ENCODE results near the gene SIX6.

The SIX6 gene

DNA sequence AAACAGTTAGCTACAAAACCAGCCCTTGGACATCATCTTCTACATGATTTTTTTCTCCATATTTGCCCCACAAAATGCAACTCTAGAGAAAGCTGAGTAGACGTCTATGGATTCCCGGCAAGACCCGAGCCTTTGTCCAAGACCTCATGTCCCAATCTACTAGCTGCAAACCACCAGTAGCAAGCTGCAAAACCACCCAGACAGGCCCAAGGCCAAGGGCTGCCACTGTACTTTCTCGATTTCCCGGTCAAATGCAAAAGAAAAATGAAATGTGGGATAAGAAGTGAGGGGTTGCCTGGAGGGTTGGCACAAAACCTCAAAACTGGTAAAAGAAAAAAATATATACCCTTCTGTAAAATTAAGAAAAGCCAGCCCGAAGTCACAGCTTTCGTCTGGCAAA lies 2.9 kb upstream of the SIX6 start:
- H3K9ac ChIP-seq (ENCODE audit: low read length): no peak overlapping the region
- no peak for DNase-seq (ENCODE audit: low read depth)
- peaks cover 88% of the 10 kb centered on the region for H3K27me3 ChIP-seq (replicated peaks; ENCODE audit: control insufficient read depth, insufficient read depth, low read length)
- no peaks in the 10 kb centered on the region for H3K9me3 ChIP-seq (ENCODE audit: control insufficient read depth, low read length)
- no peaks in the 10 kb centered on the region for H3K4me1 ChIP-seq (ENCODE audit: control insufficient read depth, insufficient read depth, low read length)
- no peak overlapping the region for H3K4me3 ChIP-seq (ENCODE audit: low read length)
- H3K36me3 ChIP-seq (ENCODE audit: control insufficient read depth, insufficient read depth, low read length, severe bottlenecking): no peaks in the 10 kb centered on the region

DNA sequence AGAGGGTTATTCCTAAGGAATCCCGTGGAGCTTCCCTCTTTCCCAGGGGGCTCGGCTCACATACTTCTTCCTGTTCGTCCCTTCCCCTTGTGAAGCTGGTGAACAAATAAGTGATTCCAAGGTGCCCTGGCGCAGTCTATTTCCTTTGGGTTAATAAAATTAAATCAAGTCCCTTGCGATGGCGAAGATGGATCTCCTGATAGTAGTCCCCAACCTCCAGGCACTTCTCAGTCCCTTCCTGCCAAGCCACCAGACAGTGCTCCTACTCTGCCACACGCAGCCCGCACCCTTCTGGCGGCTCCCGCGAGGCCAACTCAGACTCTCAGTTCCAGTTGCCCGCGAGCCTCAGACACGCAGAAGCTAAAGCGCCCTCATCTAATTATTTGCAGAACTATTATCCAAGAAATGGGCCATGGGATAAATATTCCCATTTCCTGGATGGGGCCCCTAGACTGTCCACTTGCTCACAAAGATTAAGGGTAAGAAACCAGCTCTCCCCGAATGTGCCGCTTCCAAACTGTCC lies 2.4 kb upstream of the SIX6 start:
- Histone ChIP-seq H3K4me1 (ENCODE audit: control insufficient read depth, insufficient read depth, low read length) (no peaks in the 10 kb centered on the region), H3K4me3 (ENCODE audit: low read length) (no peak overlapping the region), H3K9me3 (ENCODE audit: control insufficient read depth, low read length) (no peaks in the 10 kb centered on the region), H3K36me3 (ENCODE audit: control insufficient read depth, insufficient read depth, low read length, severe bottlenecking) (no peaks in the 10 kb centered on the region), H3K27me3 (replicated peaks; ENCODE audit: control insufficient read depth, insufficient read depth, low read length) (peaks cover 92% of the 10 kb centered on the region), H3K9ac (ENCODE audit: low read length) (no peak overlapping the region)
- DNase-seq (ENCODE audit: low read depth): no peak

DNA sequence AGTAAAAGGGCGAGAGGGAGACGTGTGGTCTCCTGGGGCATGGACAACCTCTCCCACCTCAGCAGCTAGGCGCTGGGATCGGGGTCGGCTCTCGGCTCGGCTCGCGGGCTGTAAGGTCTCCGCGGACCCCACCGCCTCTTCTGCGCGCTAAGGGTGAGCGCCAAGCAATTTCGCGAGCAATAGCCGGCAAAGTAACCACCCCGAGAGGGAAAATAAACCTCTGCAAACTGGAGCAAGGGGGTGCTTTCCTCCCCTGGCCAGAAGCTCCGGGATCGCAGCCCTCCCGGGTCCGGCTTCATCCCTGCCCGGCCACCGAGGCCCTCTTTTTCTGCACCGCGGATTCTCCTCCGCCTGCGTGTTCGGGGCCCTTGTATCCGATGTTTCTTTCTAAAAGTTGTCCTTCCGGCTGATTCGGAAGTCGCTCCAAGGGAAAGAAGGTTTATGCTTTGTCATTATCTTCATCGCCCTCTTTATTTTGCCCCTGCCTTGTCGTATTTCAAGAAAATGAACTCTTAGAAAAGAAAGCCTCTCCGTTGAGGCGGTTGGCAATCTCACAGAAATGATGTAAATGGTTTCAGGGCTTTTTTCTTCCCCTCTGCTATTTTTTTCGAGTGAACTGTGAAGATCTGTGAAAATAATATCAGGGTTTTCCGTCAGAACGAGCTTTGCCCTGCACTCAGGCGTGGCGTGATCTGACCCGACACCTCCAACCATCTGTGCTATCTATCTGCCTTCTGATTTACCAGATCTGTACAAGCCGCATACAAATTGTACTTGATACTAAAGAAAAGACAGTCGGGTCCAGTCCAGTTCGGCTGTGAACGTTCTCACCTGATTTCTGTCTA lies 1.7 kb upstream of the SIX6 start:
- Histone ChIP-seq H3K9me3 (ENCODE audit: control insufficient read depth, low read length) (no peaks in the 10 kb centered on the region), H3K36me3 (ENCODE audit: control insufficient read depth, insufficient read depth, low read length, severe bottlenecking) (no peaks in the 10 kb centered on the region), H3K27me3 (replicated peaks; ENCODE audit: control insufficient read depth, insufficient read depth, low read length) (peaks cover 94% of the 10 kb centered on the region), H3K9ac (ENCODE audit: low read length) (no peak overlapping the region), H3K4me3 (ENCODE audit: low read length) (no peak overlapping the region), H3K4me1 (ENCODE audit: control insufficient read depth, insufficient read depth, low read length) (no peaks in the 10 kb centered on the region)
- no peak for DNase-seq (ENCODE audit: low read depth)

DNA sequence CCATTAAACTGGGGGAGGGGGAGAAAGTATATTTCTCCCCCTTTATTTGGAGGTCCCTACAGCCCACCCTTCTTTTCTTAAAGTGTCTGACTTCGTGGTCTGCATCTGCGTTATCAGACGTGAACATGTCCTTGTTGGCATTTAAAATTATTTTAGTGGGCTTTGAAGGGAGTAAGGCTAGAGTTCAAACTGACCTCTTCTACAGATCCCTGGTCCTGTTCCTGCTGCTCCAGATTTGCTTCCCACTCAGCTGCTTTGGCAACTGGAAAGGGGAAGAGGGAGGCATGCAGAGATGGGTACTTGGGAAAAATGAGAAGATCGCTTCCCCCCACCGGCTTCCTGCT lies 611 bp upstream of the SIX6 start:
- H3K9me3 ChIP-seq (ENCODE audit: control insufficient read depth, low read length): no peaks in the 10 kb centered on the region
- no peak overlapping the region for H3K4me3 ChIP-seq (ENCODE audit: low read length)
- DNase-seq (ENCODE audit: low read depth): no peak
- H3K4me1 ChIP-seq (ENCODE audit: control insufficient read depth, insufficient read depth, low read length): no peaks in the 10 kb centered on the region
- no peak overlapping the region for H3K9ac ChIP-seq (ENCODE audit: low read length)
- H3K27me3 ChIP-seq (replicated peaks; ENCODE audit: control insufficient read depth, insufficient read depth, low read length): peaks cover 94% of the 10 kb centered on the region
- H3K36me3 ChIP-seq (ENCODE audit: control insufficient read depth, insufficient read depth, low read length, severe bottlenecking): no peaks in the 10 kb centered on the region

DNA sequence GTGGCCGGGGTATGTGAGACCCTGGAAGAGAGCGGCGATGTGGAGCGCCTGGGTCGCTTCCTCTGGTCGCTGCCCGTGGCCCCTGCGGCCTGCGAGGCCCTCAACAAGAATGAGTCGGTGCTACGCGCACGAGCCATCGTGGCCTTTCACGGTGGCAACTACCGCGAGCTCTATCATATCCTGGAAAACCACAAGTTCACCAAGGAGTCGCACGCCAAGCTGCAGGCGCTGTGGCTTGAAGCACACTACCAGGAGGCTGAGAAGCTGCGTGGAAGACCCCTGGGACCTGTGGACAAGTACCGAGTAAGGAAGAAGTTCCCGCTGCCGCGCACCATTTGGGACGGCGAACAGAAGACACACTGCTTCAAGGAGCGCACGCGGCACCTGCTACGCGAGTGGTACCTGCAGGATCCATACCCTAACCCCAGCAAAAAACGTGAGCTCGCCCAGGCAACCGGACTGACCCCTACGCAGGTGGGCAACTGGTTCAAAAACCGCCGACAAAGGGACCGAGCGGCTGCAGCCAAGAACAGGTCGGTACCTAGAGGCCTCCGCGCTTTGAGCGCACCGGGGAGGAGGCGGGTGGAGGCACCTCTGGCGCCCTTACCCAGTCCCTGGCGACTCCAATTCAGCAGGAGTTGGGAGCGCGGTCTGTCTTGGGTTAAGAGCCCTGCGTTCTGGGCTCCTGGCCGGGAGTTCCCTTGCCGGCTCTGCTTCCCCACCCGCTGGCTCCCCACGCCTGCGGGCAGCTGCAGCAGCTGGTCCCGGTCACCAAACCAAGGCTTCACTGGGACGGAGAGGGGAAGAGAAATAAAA lies 700 bp downstream of the SIX6 start:
- no peak overlapping the region for H3K9ac ChIP-seq (ENCODE audit: low read length)
- no peaks in the 10 kb centered on the region for H3K9me3 ChIP-seq (ENCODE audit: control insufficient read depth, low read length)
- H3K4me3 ChIP-seq (ENCODE audit: low read length): no peak overlapping the region
- no peak for DNase-seq (ENCODE audit: low read depth)
- H3K27me3 ChIP-seq (replicated peaks; ENCODE audit: control insufficient read depth, insufficient read depth, low read length): peaks cover 96% of the 10 kb centered on the region
- no peaks in the 10 kb centered on the region for H3K4me1 ChIP-seq (ENCODE audit: control insufficient read depth, insufficient read depth, low read length)
- H3K36me3 ChIP-seq (ENCODE audit: control insufficient read depth, insufficient read depth, low read length, severe bottlenecking): no peaks in the 10 kb centered on the region

DNA sequence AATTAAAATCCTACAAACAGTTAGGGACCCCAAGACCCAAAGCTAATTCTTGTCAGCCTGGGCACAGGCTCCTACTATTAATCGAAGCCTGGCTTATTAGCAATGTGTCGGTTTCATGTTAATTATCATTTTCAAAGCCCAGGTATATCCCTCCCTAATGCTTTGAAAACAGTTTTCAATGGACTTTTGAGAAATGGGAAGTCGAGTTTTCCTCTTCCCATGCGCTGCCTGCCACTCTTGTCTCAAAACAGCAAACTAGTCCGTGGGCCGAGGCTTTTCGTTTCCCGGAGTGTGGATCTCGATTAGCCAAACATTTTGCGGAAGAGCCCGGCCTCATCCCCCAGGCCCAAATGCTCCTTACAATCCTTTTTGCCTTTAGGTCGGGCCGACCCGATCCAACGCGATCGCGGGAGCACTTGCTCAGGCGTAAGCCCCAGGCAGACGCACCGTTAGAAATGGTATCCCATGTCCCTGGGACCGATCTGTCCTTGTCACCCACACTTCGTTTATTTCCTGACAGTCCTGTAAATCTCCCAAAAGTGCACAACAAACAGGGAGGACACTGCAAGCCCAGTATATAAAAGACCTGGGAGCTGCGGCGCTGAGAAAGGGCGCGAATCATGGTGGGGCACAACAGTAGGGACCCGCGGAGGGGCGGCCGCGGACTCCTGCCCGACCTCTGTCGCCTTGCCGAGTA lies 1.5 kb downstream of the SIX6 start:
- Histone ChIP-seq H3K4me1 (ENCODE audit: control insufficient read depth, insufficient read depth, low read length) (no peaks in the 10 kb centered on the region), H3K9ac (ENCODE audit: low read length) (no peak overlapping the region), H3K36me3 (ENCODE audit: control insufficient read depth, insufficient read depth, low read length, severe bottlenecking) (no peaks in the 10 kb centered on the region), H3K27me3 (replicated peaks; ENCODE audit: control insufficient read depth, insufficient read depth, low read length) (peaks cover 92% of the 10 kb centered on the region), H3K9me3 (ENCODE audit: control insufficient read depth, low read length) (no peaks in the 10 kb centered on the region), H3K4me3 (ENCODE audit: low read length) (no peak overlapping the region)
- DNase-seq (ENCODE audit: low read depth): no peak

DNA sequence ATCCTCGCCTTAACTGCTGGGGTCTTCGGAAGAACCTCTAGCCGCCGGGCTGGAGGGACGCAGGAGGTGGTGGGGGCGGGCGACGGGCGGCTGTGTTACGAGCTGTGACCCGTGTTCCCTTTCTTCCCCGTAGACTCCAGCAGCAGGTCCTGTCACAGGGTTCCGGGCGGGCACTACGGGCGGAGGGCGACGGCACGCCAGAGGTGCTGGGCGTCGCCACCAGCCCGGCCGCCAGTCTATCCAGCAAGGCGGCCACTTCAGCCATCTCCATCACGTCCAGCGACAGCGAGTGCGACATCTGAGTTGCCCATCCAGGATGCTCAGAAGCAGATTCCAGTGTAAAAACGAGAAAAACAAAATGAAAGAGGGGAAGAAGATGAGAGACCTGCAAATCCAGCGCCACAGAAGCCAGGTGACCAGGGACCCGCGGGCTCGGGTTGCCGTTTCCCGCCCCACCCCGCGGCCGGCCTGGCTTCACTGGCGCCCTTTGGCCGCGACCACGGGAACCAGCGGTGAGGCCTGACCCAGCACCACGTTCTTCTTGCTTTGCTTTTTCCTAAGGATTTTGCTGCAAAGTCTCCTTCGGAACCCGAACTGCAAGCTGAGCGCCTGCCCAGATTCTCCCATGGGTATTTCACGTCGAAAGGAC lies 2.1 kb downstream of the SIX6 start:
- Histone ChIP-seq H3K4me1 (ENCODE audit: control insufficient read depth, insufficient read depth, low read length) (no peaks in the 10 kb centered on the region), H3K9ac (ENCODE audit: low read length) (no peak overlapping the region), H3K27me3 (replicated peaks; ENCODE audit: control insufficient read depth, insufficient read depth, low read length) (peaks cover 92% of the 10 kb centered on the region), H3K36me3 (ENCODE audit: control insufficient read depth, insufficient read depth, low read length, severe bottlenecking) (no peaks in the 10 kb centered on the region), H3K9me3 (ENCODE audit: control insufficient read depth, low read length) (no peaks in the 10 kb centered on the region), H3K4me3 (ENCODE audit: low read length) (no peak overlapping the region)
- no peak for DNase-seq (ENCODE audit: low read depth)

DNA sequence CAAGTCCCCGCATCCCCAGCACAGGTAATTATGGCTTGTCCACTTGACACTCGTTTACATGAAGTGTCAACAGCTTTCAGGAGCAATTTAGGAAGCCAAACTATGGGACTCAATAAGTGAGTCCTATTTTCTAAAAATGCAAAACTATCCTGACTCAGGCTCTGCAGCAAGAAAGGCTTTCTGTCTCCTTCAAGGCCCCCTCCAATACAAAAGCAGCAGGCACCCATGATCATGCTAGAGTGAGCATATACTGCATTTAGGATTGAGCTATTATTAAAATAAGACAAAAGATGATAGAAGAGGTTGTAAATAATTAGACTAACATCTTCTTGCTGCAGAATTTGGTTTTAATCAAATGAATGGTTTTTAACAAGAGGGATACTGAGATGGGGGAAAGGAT lies 3.2 kb downstream of the SIX6 start:
- DNase-seq (ENCODE audit: low read depth): no peak
- Histone ChIP-seq H3K36me3 (ENCODE audit: control insufficient read depth, insufficient read depth, low read length, severe bottlenecking) (no peaks in the 10 kb centered on the region), H3K9me3 (ENCODE audit: control insufficient read depth, low read length) (no peaks in the 10 kb centered on the region), H3K9ac (ENCODE audit: low read length) (no peak overlapping the region), H3K4me1 (ENCODE audit: control insufficient read depth, insufficient read depth, low read length) (no peaks in the 10 kb centered on the region), H3K27me3 (replicated peaks; ENCODE audit: control insufficient read depth, insufficient read depth, low read length) (peaks cover 92% of the 10 kb centered on the region), H3K4me3 (ENCODE audit: low read length) (no peak overlapping the region)

DNA sequence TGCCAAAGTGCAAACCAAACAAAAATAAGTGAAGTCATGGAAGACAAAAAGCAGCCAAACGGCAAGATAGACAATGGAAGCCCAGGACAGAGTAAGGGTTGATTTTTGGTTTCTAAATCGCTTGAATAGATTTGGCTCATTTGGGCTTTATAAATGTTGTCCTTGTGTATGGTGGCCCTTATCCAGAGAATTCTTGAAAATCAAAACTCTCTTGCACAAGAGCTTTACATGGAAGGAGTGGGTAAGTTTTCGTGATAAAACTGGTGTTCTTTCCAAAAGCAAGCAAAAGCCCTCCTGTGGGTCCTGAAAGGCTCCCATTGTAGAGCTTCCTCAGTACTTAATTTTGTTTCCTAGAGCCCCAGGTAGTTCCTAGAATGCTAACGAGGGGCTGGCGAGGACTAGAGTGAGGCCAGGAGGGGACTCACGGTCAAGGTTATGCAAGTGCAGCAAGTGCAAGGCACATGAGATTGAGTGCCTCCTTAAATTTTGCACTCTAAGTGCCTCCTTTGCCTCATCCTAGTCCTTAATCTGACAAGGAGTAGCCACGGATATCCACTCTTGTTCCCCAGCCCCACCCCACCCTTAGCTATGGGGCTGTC lies 4.1 kb downstream of the SIX6 start:
- Histone ChIP-seq H3K36me3 (ENCODE audit: control insufficient read depth, insufficient read depth, low read length, severe bottlenecking) (no peaks in the 10 kb centered on the region), H3K9me3 (ENCODE audit: control insufficient read depth, low read length) (no peaks in the 10 kb centered on the region), H3K4me1 (ENCODE audit: control insufficient read depth, insufficient read depth, low read length) (no peaks in the 10 kb centered on the region), H3K27me3 (replicated peaks; ENCODE audit: control insufficient read depth, insufficient read depth, low read length) (peaks cover 82% of the 10 kb centered on the region), H3K9ac (ENCODE audit: low read length) (no peak overlapping the region), H3K4me3 (ENCODE audit: low read length) (no peak overlapping the region)
- no peak for DNase-seq (ENCODE audit: low read depth)

DNA sequence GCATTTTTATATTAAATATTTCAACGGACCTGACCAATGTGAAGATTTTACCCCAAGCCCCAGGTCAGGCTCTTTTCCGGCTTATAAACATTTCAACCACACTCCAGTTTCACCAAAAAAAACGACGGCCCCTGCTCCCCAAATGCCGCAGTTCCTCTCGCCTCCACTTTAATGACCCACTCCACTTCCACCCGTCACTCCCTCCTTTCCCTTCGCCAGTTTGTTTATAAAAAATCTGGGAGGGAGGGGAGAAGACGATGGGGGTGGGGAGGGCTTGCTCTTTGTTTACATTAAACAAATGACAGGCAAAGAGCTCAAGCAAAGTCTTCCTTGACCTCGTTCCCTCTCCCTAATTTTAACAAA lies 5.4 kb downstream of the SIX6 start:
- Histone ChIP-seq H3K27me3 (replicated peaks; ENCODE audit: control insufficient read depth, insufficient read depth, low read length) (peaks cover 73% of the 10 kb centered on the region), H3K4me1 (ENCODE audit: control insufficient read depth, insufficient read depth, low read length) (no peaks in the 10 kb centered on the region), H3K4me3 (ENCODE audit: low read length) (peak overlapping the region; percentile 76), H3K9me3 (ENCODE audit: control insufficient read depth, low read length) (no peaks in the 10 kb centered on the region), H3K9ac (ENCODE audit: low read length) (no peak overlapping the region), H3K36me3 (ENCODE audit: control insufficient read depth, insufficient read depth, low read length, severe bottlenecking) (no peaks in the 10 kb centered on the region)
- no peak for DNase-seq (ENCODE audit: low read depth)
